Hepatocyte (in vitro differentiated cells): ENCODE results near the gene UBTD1. TPM values are rescaled to one million over a fixed set of nuclear protein-coding genes. Genes with fewer than 3 reads are reported as not detected.

Experiments
- DNase-seq: peaks from one replicate; pipeline ENCODE4 v3.0.0-alpha.2; 2016; ENCODE audit warnings: low spot score
- H2AFZ ChIP-seq: fragments of 200-600 bp; sonication (generic); 2 replicates; pipeline ENCODE4 v1.6.0; 2016; ENCODE audit warnings: antibody characterized with exemption, mild to moderate bottlenecking
- H3K27ac ChIP-seq: fragments of 200-600 bp; sonication (generic); 2 replicates; pipeline ENCODE4 v1.5.1; 2016; ENCODE audit warnings: mild to moderate bottlenecking
- H3K27me3 ChIP-seq: fragments of 200-600 bp; sonication (generic); 2 replicates; pipeline ENCODE4 v1.6.1; 2016
- H3K36me3 ChIP-seq: fragments of 200-600 bp; sonication (generic); replicated peaks from 2 replicates; pipeline ENCODE4 v1.5.1; 2016; ENCODE audit warnings: low read depth; ENCODE audit not compliant: insufficient read depth
- H3K4me1 ChIP-seq: fragments of 200-600 bp; sonication (generic); 2 replicates; pipeline ENCODE4 v1.5.1; 2016; ENCODE audit warnings: mild to moderate bottlenecking, moderate library complexity; ENCODE audit not compliant: insufficient read depth
- H3K4me2 ChIP-seq: fragments of 200-600 bp; sonication (generic); 2 replicates; pipeline ENCODE4 v1.6.0; 2016
- H3K4me3 ChIP-seq: fragments of 200-600 bp; sonication (generic); 2 replicates; pipeline ENCODE4 v1.5.1; 2016; ENCODE audit warnings: mild to moderate bottlenecking
- H3K79me2 ChIP-seq: fragments of 200-600 bp; sonication (generic); 2 replicates; pipeline ENCODE4 v1.6.0; 2017; ENCODE audit warnings: mild to moderate bottlenecking
- H3K9me2 ChIP-seq: fragments of 200-600 bp; sonication (generic); replicated peaks from 2 replicates; pipeline ENCODE4 v1.6.0; 2017; ENCODE audit warnings: mild to moderate bottlenecking; ENCODE audit not compliant: insufficient read depth
- H3K9me3 ChIP-seq: fragments of 200-600 bp; sonication (generic); 2 replicates; pipeline ENCODE4 v1.5.1; 2016; ENCODE audit warnings: low read depth, mild to moderate bottlenecking
- H4K20me1 ChIP-seq: fragments of 200-600 bp; sonication (generic); 2 replicates; pipeline ENCODE4 v1.6.0; 2016; ENCODE audit warnings: mild to moderate bottlenecking; ENCODE audit not compliant: insufficient read depth, poor library complexity, severe bottlenecking
- EZH2 ChIP-seq: fragments of 200-600 bp; sonication (generic); IDR thresholded peaks from 2 replicates; pipeline ENCODE4 v1.6.1; 2016; ENCODE audit warnings: antibody characterized with exemption, mild to moderate bottlenecking, borderline replicate concordance
- EZH2phosphoT487 ChIP-seq: fragments of 200-600 bp; sonication (generic); IDR thresholded peaks from one replicate; pipeline ENCODE4 v1.6.1; 2018; ENCODE audit warnings: antibody characterized with exemption, mild to moderate bottlenecking, low read depth, moderate library complexity; ENCODE audit not compliant: unreplicated experiment, severe bottlenecking
- WGBS: methylation state at CpG from one replicate; pipeline ENCODE4 v1.1.6; 2016; ENCODE audit warnings: low lambda C conversion rate; ENCODE audit errors: missing lambda C conversion rate; 5-methylcytosine and 5-hydroxymethylcytosine counted together
- polyA plus RNA-seq: library from polyadenylated mRNA; unstranded; fragments of >200 nt; fragmentation: Nextera tagmentation; extraction: Ambion mirVana; gene quantifications from 2 replicates; pipeline ENCODE4 v1.2.1, GENCODE V29; 2016
- total RNA-seq: library from RNA; depleted of rRNA; stranded (reverse); fragments of >200 nt; gene quantifications from 2 replicates; pipeline ENCODE4 v1.2.3, GENCODE V29; 2014
- TF ChIP-seq, protein P1 (sequence below): fragments of 200-600 bp; sonication (generic); IDR thresholded peaks from 2 replicates; pipeline ENCODE4 v1.5.1; 2016; ENCODE audit warnings: antibody characterized with exemption, mild to moderate bottlenecking; ENCODE audit not compliant: poor library complexity

The UBTD1 gene
- total and polyA plus RNA-seq, 2 experiments from 2014 or later, result 12.8 to 37.0 TPM

DNA sequence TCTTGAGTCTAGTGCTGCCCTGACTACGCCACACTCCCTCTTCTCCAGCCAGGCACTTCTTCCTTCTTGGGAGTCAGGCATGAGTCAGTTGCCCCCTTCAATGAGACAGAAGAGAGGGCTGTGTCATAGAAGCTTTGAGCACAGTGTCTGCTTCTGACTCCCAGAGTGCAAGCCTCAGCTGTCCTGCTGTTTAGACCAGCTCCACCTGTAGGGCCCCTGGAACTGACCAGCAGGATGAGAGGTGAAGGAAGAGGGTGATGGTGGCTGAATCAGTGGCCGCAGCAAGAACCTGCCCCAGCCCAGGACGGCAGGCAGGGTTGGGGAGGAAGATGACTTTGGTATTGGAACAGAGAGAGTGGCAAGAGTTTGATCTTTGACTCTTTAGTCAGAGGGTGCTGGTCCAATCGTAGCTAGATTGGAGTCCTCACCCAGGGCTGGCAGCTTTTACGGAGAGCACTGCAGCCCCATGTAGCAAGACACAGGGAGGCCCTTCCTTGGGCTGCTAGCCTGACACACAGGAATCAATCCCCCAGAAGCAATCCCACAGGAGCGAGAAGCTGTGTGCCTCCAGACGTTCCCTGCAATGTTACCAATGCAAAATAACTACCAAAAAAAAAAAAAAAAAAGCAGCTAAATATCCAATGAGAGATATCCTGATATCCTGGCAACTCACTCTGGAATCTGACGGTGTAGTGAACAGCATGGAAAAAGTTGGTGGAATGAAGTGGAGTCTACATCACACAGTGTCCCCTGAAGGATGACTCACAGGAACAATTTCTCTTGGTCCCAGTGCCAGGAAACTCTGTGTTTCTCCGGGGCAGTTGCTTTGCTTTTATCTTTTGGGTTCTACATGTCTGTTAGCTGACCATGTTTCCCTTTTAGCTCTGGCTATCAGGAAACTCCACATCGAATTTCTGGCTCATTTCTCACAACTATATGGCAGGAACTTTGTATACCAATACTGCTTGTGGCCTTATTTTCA lies 97.7 kb downstream of the UBTD1 start:
- H3K27ac ChIP-seq, result peak overlapping the region; percentile 64
- 76% methylated on average over 10 of the region's 10 CpGs for WGBS
- peak; percentile 61 for DNase-seq

DNA sequence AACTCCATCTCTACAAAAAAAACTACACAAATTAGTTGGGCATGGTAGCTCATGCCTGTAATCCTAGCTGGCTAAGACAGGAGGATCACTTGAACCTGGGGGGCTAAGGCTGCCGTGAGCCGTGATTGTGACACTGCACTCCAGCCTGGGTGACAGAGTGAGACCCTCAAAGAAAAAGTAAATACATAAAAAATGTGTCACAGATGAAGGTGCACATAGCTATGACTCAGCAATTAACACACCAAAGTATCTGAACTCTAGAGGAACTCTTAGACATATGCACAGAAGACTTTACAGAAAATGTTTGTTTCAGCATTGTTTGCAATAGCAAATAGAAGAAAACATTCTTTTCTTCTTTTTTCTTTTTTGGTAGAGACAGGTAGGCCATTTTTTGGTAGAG lies 99.1 kb downstream of the UBTD1 start:
- no peaks in the 10 kb centered on the region for H3K79me2 ChIP-seq
- TF ChIP-seq EZH2 (no peak), EZH2phosphoT487 (no peak)
- TF ChIP-seq, protein P1, sequence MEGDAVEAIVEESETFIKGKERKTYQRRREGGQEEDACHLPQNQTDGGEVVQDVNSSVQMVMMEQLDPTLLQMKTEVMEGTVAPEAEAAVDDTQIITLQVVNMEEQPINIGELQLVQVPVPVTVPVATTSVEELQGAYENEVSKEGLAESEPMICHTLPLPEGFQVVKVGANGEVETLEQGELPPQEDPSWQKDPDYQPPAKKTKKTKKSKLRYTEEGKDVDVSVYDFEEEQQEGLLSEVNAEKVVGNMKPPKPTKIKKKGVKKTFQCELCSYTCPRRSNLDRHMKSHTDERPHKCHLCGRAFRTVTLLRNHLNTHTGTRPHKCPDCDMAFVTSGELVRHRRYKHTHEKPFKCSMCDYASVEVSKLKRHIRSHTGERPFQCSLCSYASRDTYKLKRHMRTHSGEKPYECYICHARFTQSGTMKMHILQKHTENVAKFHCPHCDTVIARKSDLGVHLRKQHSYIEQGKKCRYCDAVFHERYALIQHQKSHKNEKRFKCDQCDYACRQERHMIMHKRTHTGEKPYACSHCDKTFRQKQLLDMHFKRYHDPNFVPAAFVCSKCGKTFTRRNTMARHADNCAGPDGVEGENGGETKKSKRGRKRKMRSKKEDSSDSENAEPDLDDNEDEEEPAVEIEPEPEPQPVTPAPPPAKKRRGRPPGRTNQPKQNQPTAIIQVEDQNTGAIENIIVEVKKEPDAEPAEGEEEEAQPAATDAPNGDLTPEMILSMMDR, result no peak
- H3K36me3 ChIP-seq, result no peaks in the 10 kb centered on the region
- H4K20me1 ChIP-seq, result no peaks in the 10 kb centered on the region
- H3K27ac ChIP-seq, result no peak overlapping the region
- 83% methylated on average over 2 of the region's 2 CpGs for WGBS
- H3K4me2 ChIP-seq, result no peak overlapping the region
- H3K27me3 ChIP-seq, result no peaks in the 10 kb centered on the region
- no peak overlapping the region for H3K4me3 ChIP-seq
- H3K4me1 ChIP-seq, result no peaks in the 10 kb centered on the region
- no peaks in the 10 kb centered on the region for H3K9me2 ChIP-seq
- no peak overlapping the region for H2AFZ ChIP-seq
- no peak for DNase-seq
- no peaks in the 10 kb centered on the region for H3K9me3 ChIP-seq

More for the DNA sequence above, 97.7 kb downstream of the UBTD1 start:
- H3K4me1 ChIP-seq, result no peaks in the 10 kb centered on the region
- H3K79me2 ChIP-seq, result no peaks in the 10 kb centered on the region
- no peaks in the 10 kb centered on the region for H3K9me2 ChIP-seq
- H3K4me3 ChIP-seq, result no peak overlapping the region
- no peaks in the 10 kb centered on the region for H4K20me1 ChIP-seq
- H3K27me3 ChIP-seq, result no peaks in the 10 kb centered on the region
- no peaks in the 10 kb centered on the region for H3K9me3 ChIP-seq
- H3K36me3 ChIP-seq, result no peaks in the 10 kb centered on the region
- TF ChIP-seq, protein P1, result no peak
- no peak for TF ChIP-seq EZH2
- TF ChIP-seq EZH2phosphoT487, result no peak
- H2AFZ ChIP-seq, result no peak overlapping the region
- H3K4me2 ChIP-seq, result no peak overlapping the region

DNA sequence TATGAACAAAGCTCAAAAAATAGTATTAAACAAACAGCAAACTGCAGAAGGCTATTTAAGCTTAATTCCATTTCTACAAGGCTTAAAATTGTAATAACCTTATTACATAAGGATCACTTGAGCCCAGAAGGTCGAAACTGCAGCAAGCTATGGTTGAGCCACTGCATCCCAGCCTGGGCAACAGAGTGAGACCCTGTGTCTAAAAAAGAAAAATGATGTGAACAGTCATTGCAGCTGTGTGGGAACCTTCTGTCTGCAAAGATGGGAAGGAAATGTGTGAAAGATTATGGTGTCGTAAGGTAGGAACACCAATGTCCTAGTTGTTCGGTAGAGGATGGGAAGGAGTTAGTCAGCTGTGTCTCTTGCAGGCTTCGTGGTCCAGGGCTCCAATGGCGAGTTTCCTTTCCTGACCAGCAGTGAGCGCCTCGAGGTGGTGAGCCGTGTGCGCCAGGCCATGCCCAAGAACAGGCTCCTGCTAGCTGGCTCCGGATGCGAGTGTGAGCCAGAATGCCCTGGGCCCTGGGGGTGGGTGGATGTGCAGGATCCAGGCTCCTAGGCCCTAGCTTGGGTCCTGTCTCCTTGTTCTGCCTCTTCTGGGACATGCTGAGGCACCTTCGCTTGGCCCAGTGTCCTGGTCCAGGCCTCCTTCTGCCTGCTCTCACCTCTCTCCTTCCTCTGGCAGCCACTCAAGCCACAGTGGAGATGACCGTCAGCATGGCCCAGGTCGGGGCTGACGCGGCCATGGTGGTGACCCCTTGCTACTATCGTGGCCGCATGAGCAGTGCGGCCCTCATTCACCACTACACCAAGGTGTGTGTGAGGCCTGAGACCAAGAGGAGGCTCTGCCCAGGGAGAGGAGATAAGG lies 99.9 kb downstream of the UBTD1 start:
- no peaks in the 10 kb centered on the region for H3K4me1 ChIP-seq
- no peaks in the 10 kb centered on the region for H3K36me3 ChIP-seq
- 96% methylated on average over 19 of the region's 19 CpGs for WGBS
- TF ChIP-seq, protein P1, result no peak
- TF ChIP-seq EZH2, result no peak
- TF ChIP-seq EZH2phosphoT487, result no peak
- H3K79me2 ChIP-seq, result no peaks in the 10 kb centered on the region
- DNase-seq, result no peak
- H3K4me2 ChIP-seq, result no peak overlapping the region
- no peak overlapping the region for H2AFZ ChIP-seq
- H3K9me3 ChIP-seq, result no peaks in the 10 kb centered on the region
- H3K4me3 ChIP-seq, result no peak overlapping the region
- no peaks in the 10 kb centered on the region for H3K9me2 ChIP-seq
- H4K20me1 ChIP-seq, result no peaks in the 10 kb centered on the region
- no peaks in the 10 kb centered on the region for H3K27me3 ChIP-seq
- no peak overlapping the region for H3K27ac ChIP-seq
